H1 (cell line): Measurements from ENCODE around the gene PAX7. TPM values are rescaled to one million over a fixed set of nuclear protein-coding genes. Genes with fewer than 3 reads are reported as not detected.

ENCODE experiments used
- CTCF ChIA-PET: fragments of 300-600 bp; sonication (Branson Sonifier 250); formaldehyde crosslinking; loops from one replicate; lab custom pipeline; 2021; ENCODE audit not compliant: partially characterized antibody; lab: Charles Lee
- POLR2A ChIA-PET: fragments of 300-600 bp; sonication (Branson Sonifier 250); formaldehyde crosslinking; loops from one replicate; lab custom pipeline; 2021; ENCODE audit warnings: inconsistent platforms; ENCODE audit not compliant: partially characterized antibody; lab: Charles Lee
- DNase-seq, 2 experiments: peaks; one replicate each; pipeline versions ENCODE4 v3.0.0 to v3.0.0-alpha.2; 2010 to 2022; ENCODE audit warnings: low spot score in 2 of 2, low read depth in 1 of 2, mixed read lengths in 1 of 2
- FAIRE-seq: peaks from 2 replicates; lab custom pipeline; 2011; peaks lifted over from hg19 to GRCh38; lab: Jason Lieb, UNC
- H2AFZ ChIP-seq: 2 replicates; pipeline ENCODE4 v1.8.1; 2012; ENCODE audit warnings: low read length, inconsistent platforms
- H2AK5ac ChIP-seq: 2 replicates; pipeline ENCODE4 v1.6.1; 2013; ENCODE audit warnings: low read depth, low read length
- H2BK120ac ChIP-seq: replicated peaks from 2 replicates; pipeline ENCODE3; 2013; ENCODE audit warnings: low read depth, low read length, inconsistent platforms
- H2BK12ac ChIP-seq: 2 replicates; pipeline ENCODE4 v1.6.1; 2013; ENCODE audit warnings: low read depth, low read length
- H2BK15ac ChIP-seq: 2 replicates; pipeline ENCODE4 v1.6.1; 2013; ENCODE audit warnings: low read length
- H2BK20ac ChIP-seq: 2 replicates; pipeline ENCODE4 v1.6.1; 2013; ENCODE audit warnings: low read length
- H2BK5ac ChIP-seq: 2 replicates; pipeline ENCODE4 v1.6.1; 2013; ENCODE audit warnings: low read depth, low read length
- H3K14ac ChIP-seq: 2 replicates; pipeline ENCODE4 v1.6.1; 2013; ENCODE audit warnings: inconsistent platforms; ENCODE audit not compliant: insufficient read length
- H3K18ac ChIP-seq: 2 replicates; pipeline ENCODE4 v1.6.1; 2013; ENCODE audit warnings: low read length; ENCODE audit errors: extremely low read depth
- H3K23ac ChIP-seq: 2 replicates; pipeline ENCODE4 v1.6.1; 2013; ENCODE audit warnings: inconsistent platforms; ENCODE audit not compliant: insufficient read length
- H3K23me2 ChIP-seq: 2 replicates; pipeline ENCODE4 v1.6.1; 2013; ENCODE audit warnings: low read depth, low read length
- H3K27ac ChIP-seq: 2 replicates; pipeline ENCODE4 v1.6.1; 2011; ENCODE audit warnings: low read depth, low read length, inconsistent platforms
- H3K27me3 ChIP-seq, 4 experiments: replicated peaks in 1 of 4; 1 replicate in 1 of 4; 2 replicates in 3 of 4; pipeline versions ENCODE4 v1.6.1 to v1.8.1; 2011 to 2013; ENCODE audit warnings: low read length in 3 of 4, mild to moderate bottlenecking in 3 of 4, inconsistent platforms in 2 of 4, mixed read lengths in 2 of 4, moderate library complexity in 1 of 4; ENCODE audit not compliant: control insufficient read depth in 3 of 4, insufficient read depth in 3 of 4; ENCODE audit errors: extremely low read depth in 1 of 4
- H3K36me3 ChIP-seq, 4 experiments: 2 replicates each; pipeline versions ENCODE4 v1.6.1 to v1.8.1; 2011 to 2013; ENCODE audit warnings: mild to moderate bottlenecking in 4 of 4, low read length in 3 of 4, moderate library complexity in 2 of 4, control low read depth in 1 of 4, inconsistent platforms in 1 of 4; ENCODE audit not compliant: insufficient read depth in 4 of 4, control insufficient read depth in 2 of 4
- H3K4ac ChIP-seq: replicated peaks from 2 replicates; pipeline ENCODE3; 2013; ENCODE audit warnings: low read length, low read depth, mixed read lengths, inconsistent platforms; ENCODE audit not compliant: insufficient read length
- H3K4me1 ChIP-seq, 4 experiments: replicated peaks in 1 of 4; 1 replicate in 1 of 4; 2 replicates in 3 of 4; pipeline versions ENCODE4 v1.6.1 to v1.8.1; 2011 to 2013; ENCODE audit warnings: low read length in 3 of 4, inconsistent platforms in 2 of 4, mixed read lengths in 1 of 4; ENCODE audit not compliant: insufficient read depth in 4 of 4, control insufficient read depth in 3 of 4
- H3K4me2 ChIP-seq, 2 experiments: 2 replicates each; pipeline versions ENCODE4 v1.6.1 to v1.8.1; 2011 to 2013; ENCODE audit warnings: low read depth in 2 of 2, low read length in 2 of 2, control low read depth in 1 of 2, inconsistent platforms in 1 of 2, mild to moderate bottlenecking in 1 of 2; ENCODE audit not compliant: insufficient read depth in 1 of 2
- H3K4me3 ChIP-seq, 4 experiments: fragments of 200-600, 300-600 bp in 1 of 4; sonication (generic), shearing (Covaris generic), sonication (Bioruptor Twin) in 1 of 4; 2 replicates each; pipeline versions ENCODE4 v1.5.1 to v1.8.1; 2011 to 2016; ENCODE audit warnings: low read length in 4 of 4, low read depth in 3 of 4, control low read depth in 2 of 4, inconsistent platforms in 2 of 4, mild to moderate bottlenecking in 2 of 4, mixed read lengths in 1 of 4, moderate library complexity in 1 of 4; ENCODE audit not compliant: insufficient read depth in 2 of 4; ENCODE audit errors: extremely low read depth in 1 of 4
- H3K56ac ChIP-seq: replicated peaks from 2 replicates; pipeline ENCODE3; 2013; ENCODE audit warnings: low read depth, mild to moderate bottlenecking, mixed read lengths, low read length, inconsistent platforms; ENCODE audit not compliant: insufficient read length
- H3K79me1 ChIP-seq: 2 replicates; pipeline ENCODE4 v1.6.1; 2013; ENCODE audit warnings: low read depth, low read length, control low read depth
- H3K79me2 ChIP-seq, 2 experiments: 2 replicates each; pipeline versions ENCODE4 v1.6.1 to v1.8.1; 2012 to 2013; ENCODE audit warnings: low read length in 2 of 2, mild to moderate bottlenecking in 2 of 2, inconsistent platforms in 1 of 2; ENCODE audit not compliant: insufficient read depth in 2 of 2, control insufficient read depth in 1 of 2
- H3K9ac ChIP-seq, 4 experiments: replicated peaks in 1 of 4; 1 replicate in 1 of 4; 2 replicates in 3 of 4; pipeline versions ENCODE4 v1.6.1 to v1.8.1; 2011 to 2013; ENCODE audit warnings: low read depth in 3 of 4, low read length in 3 of 4, control low read depth in 2 of 4, mild to moderate bottlenecking in 2 of 4, moderate library complexity in 2 of 4, inconsistent platforms in 1 of 4; ENCODE audit errors: extremely low read depth in 1 of 4
- H3K9me3 ChIP-seq, 2 experiments: 2 replicates each; pipeline versions ENCODE4 v1.6.1 to v1.8.1; 2012 to 2013; ENCODE audit warnings: mild to moderate bottlenecking in 2 of 2, moderate library complexity in 2 of 2, control low read depth in 1 of 2, inconsistent platforms in 1 of 2, low read depth in 1 of 2, low read length in 1 of 2, mixed read lengths in 1 of 2; ENCODE audit not compliant: insufficient read depth in 2 of 2
- H4K20me1 ChIP-seq, 2 experiments: replicated peaks in 1 of 2; 2 replicates each; pipeline versions ENCODE3 to v1.8.1; 2011 to 2013; ENCODE audit warnings: inconsistent platforms in 2 of 2, low read length in 2 of 2, mild to moderate bottlenecking in 1 of 2; ENCODE audit not compliant: insufficient read depth in 2 of 2, control insufficient read depth in 1 of 2
- H4K5ac ChIP-seq: 2 replicates; pipeline ENCODE4 v1.6.1; 2013; ENCODE audit warnings: low read length, low read depth, mixed read lengths, inconsistent platforms; ENCODE audit not compliant: insufficient read length
- H4K8ac ChIP-seq: 2 replicates; pipeline ENCODE4 v1.8.0; 2013; ENCODE audit warnings: mild to moderate bottlenecking, moderate library complexity, low read length, inconsistent platforms; ENCODE audit not compliant: insufficient read depth; ENCODE audit errors: extremely low read depth
- H4K91ac ChIP-seq: replicated peaks from 2 replicates; pipeline ENCODE3; 2013; ENCODE audit warnings: low read length, mixed read lengths, inconsistent platforms; ENCODE audit not compliant: insufficient read length
- WGBS, 2 experiments: shearing (Covaris generic) in 1 of 2; methylation state at CpG; one replicate each; pipeline versions ENCODE4 v1.1.6 to v1.1.7; 2013 to 2015; ENCODE audit warnings: low lambda C conversion rate in 2 of 2, mixed read lengths in 2 of 2, inconsistent platforms in 1 of 2, low coverage in 1 of 2, missing lambda C conversion rate in 1 of 2; ENCODE audit not compliant: insufficient replicate concordance in 2 of 2, insufficient coverage in 1 of 2, insufficient read length in 1 of 2; ENCODE audit errors: extremely low coverage in 1 of 2, missing lambda C conversion rate in 1 of 2; 5-methylcytosine and 5-hydroxymethylcytosine counted together
- polyA plus RNA-seq, 7 experiments: library from polyadenylated mRNA; depleted of rRNA in 3 of 7; stranded (reverse) in 5 of 7; unstranded in 2 of 7; fragments of >200 nt in 5 of 7; fragments of 200-250 nt in 2 of 7; gene quantifications; 1 replicate in 5 of 7; 2 replicates in 1 of 7; 4 replicates in 1 of 7; pipeline versions ENCODE4 v1.2.1 to v1.2.3, GENCODE V29; 2011 to 2013; ENCODE audit warnings: missing spikeins in 2 of 7, mixed read lengths in 2 of 7
- total RNA-seq: library from RNA; stranded (reverse); fragmentation: NEBNext Ultra II Directional; extraction: Animal tissue kit (Norgen Biotek cat#: 25700); gene quantifications from 2 replicates; pipeline ENCODE4 v1.2.1, GENCODE V29; 2021

Gene PAX7
- total and polyA plus RNA-seq, 2 of the 8 experiments (the other 6 are each of a cell fraction or from before 2014, with no cell fraction given), result not detected

DNA sequence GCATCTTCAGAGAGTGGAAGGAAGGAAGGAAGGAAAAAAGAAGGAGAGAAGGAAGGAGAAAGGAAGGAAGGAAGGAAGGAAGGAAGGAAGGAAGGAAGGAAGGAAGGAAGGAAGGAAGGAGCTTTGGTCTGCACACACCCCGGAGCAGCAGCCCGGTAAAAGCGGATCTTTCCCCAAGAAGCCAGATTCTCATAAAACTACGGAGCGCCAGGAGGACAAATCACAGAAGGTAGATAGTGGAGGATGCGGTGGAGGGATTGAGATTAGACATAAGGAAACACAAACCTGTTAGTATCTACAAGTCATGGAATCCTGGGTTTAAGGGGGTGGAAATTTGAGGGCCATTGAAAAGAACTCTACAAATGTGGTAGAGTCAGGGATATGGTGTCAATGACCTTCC, 36.7 kb downstream of the PAX7 start:
- Histone ChIP-seq H3K27me3 (peaks cover 0 to 18% (median 7%) of the 10 kb centered on the region in 4 experiments; a peak in 2 of 7 replicates), H3K4me2 (no peak overlapping the region), H3K23me2 (no peaks in the 10 kb centered on the region), H2AFZ (no peak overlapping the region), H3K79me2 (no peaks in the 10 kb centered on the region), H4K5ac (no peak overlapping the region), H3K9me3 (no peaks in the 10 kb centered on the region), H3K23ac (no peak overlapping the region), H4K8ac (no peak overlapping the region), H3K79me1 (no peaks in the 10 kb centered on the region), H2BK15ac (no peak overlapping the region), H3K4me3 (no peak overlapping the region), H2BK120ac (no peak overlapping the region), H3K56ac (no peak overlapping the region), H2AK5ac (no peak overlapping the region), H3K27ac (no peak overlapping the region), H3K4me1 (peaks cover 0 to 5% (median 1%) of the 10 kb centered on the region in 4 experiments; a peak in 4 of 7 replicates), H3K18ac (no peak overlapping the region), H4K91ac (no peak overlapping the region), H3K14ac (no peak overlapping the region), H2BK20ac (no peak overlapping the region), H3K36me3 (no peaks in the 10 kb centered on the region), H2BK12ac (no peak overlapping the region), H3K9ac (no peak overlapping the region; a peak in 2 of 7 replicates), H4K20me1 (no peaks in the 10 kb centered on the region), H3K4ac (no peak overlapping the region), H2BK5ac (no peak overlapping the region)
- CTCF ChIA-PET, result interaction anchor here (0.6 to 17.3 kb wide), 6 partner anchors 10 to 217 kb away, joined by 3 to 207 read pairs (median 4); no protein-coding TSS in a partner anchor
- DNase-seq (no peak), FAIRE-seq (no peak)
- POLR2A ChIA-PET, result interaction anchor here (1.3 to 2.3 kb wide), 4 partner anchors 9 to 16 kb away, joined by 3 to 6 read pairs (median 5); no protein-coding TSS in a partner anchor
- 97% methylated on average over 6 of the region's 6 CpGs; no CpG with 5 or more reads in 1 of the 2 experiments for WGBS, 2 experiments
